Mesendoderm (in vitro differentiated cells): ENCODE measurements around the gene MEGF6.

Experiments
- DNase-seq: peaks from one replicate; pipeline ENCODE4 v3.0.0; 2013
- H2AK5ac ChIP-seq: 2 replicates; pipeline ENCODE4 v1.6.1; 2013; ENCODE audit warnings: low read length, inconsistent platforms
- H2BK120ac ChIP-seq: 2 replicates; pipeline ENCODE4 v1.6.1; 2013; ENCODE audit warnings: low read depth, mild to moderate bottlenecking, low read length, moderate library complexity, mixed read lengths
- H2BK15ac ChIP-seq: replicated peaks from 2 replicates; pipeline ENCODE4 v1.6.1; 2013; ENCODE audit warnings: low read depth, mild to moderate bottlenecking, moderate library complexity
- H2BK5ac ChIP-seq: 2 replicates; pipeline ENCODE4 v1.6.1; 2013; ENCODE audit warnings: low read length, inconsistent platforms
- H3K18ac ChIP-seq: 2 replicates; pipeline ENCODE4 v1.6.1; 2013; ENCODE audit warnings: mild to moderate bottlenecking, low read length, mixed read lengths
- H3K23ac ChIP-seq: one replicate; pipeline ENCODE4 v1.6.1; 2013; ENCODE audit warnings: low read length
- H3K27ac ChIP-seq: 2 replicates; pipeline ENCODE4 v1.5.1; 2013; ENCODE audit warnings: low read depth, mild to moderate bottlenecking, inconsistent platforms, low read length, moderate library complexity
- H3K27me3 ChIP-seq: 2 replicates; pipeline ENCODE4 v1.6.1; 2013; ENCODE audit warnings: low read length, control low read depth, mild to moderate bottlenecking, inconsistent platforms; ENCODE audit not compliant: insufficient read depth, poor library complexity
- H3K36me3 ChIP-seq: 2 replicates; pipeline ENCODE4 v1.6.1; 2013; ENCODE audit warnings: low read length, inconsistent platforms; ENCODE audit not compliant: control insufficient read depth, insufficient read depth
- H3K4ac ChIP-seq: one replicate; pipeline ENCODE4 v1.6.1; 2013; ENCODE audit warnings: low read depth, mild to moderate bottlenecking, low read length, moderate library complexity
- H3K4me1 ChIP-seq: 2 replicates; pipeline ENCODE4 v1.6.1; 2013; ENCODE audit warnings: low read depth, low read length, inconsistent platforms; ENCODE audit not compliant: control insufficient read depth
- H3K4me2 ChIP-seq: 2 replicates; pipeline ENCODE4 v1.6.1; 2013; ENCODE audit warnings: low read length
- H3K4me3 ChIP-seq: 2 replicates; pipeline ENCODE4 v1.5.1; 2013; ENCODE audit warnings: mild to moderate bottlenecking, low read length
- H3K56ac ChIP-seq: one replicate; pipeline ENCODE4 v1.6.1; 2013; ENCODE audit warnings: low read length
- H3K79me1 ChIP-seq: 2 replicates; pipeline ENCODE4 v1.6.1; 2013; ENCODE audit warnings: low read length, inconsistent platforms
- H3K79me2 ChIP-seq: 2 replicates; pipeline ENCODE4 v1.6.1; 2013; ENCODE audit warnings: mild to moderate bottlenecking, low read length; ENCODE audit not compliant: control insufficient read depth, insufficient read depth
- H3K9ac ChIP-seq: 2 replicates; pipeline ENCODE4 v1.6.1; 2013; ENCODE audit warnings: low read length, inconsistent platforms
- H4K5ac ChIP-seq: one replicate; pipeline ENCODE4 v1.6.1; 2013; ENCODE audit warnings: low read length
- H4K8ac ChIP-seq: one replicate; pipeline ENCODE4 v1.6.1; 2013; ENCODE audit warnings: low read depth, mild to moderate bottlenecking, control low read depth, low read length, moderate library complexity
- WGBS: extraction: QIAGEN DNeasy Blood & Tissue Kit; methylation state at CpG from one replicate; pipeline ENCODE4 v1.1.7; 2013; ENCODE audit warnings: low lambda C conversion rate, missing lambda C conversion rate; ENCODE audit not compliant: insufficient coverage; ENCODE audit errors: extremely low coverage; 5-methylcytosine and 5-hydroxymethylcytosine counted together

Gene MEGF6

DNA sequence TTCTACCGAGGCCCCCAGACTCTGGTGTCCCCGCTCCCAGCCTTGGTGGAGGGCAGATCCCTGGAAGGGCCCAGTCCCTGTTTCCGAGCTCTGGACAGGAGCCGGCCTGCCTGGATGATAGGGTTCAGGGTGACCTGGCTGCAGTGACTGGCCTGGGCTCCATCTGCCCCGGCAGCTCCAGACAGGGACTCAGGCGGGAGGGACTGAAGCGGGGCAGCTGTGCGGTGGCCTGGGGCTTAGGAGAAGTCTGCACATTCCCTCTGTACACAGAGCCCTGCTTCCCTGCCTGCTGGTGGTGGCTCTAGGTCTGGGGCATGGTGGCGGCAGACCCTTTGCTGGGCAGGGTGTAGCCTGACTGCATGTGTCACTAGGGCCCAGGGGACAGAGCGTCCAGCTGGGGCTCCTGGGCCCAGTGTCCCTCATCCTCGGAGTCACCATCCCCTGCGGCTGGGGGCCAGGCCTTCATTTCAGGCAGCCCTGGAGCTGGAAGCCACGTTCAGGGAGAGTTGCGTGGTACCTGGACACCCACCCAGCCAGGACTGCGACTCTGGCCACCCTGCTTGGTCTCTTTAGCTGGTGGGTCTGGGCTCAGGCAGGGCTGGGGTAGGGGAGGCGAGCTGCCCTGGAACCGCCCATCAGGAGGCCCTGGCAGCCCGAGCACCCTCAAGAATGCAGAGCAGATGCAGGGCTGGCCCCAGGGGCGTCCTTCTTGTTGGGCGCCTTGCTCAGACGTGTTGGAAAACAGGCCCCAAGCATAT is 147.2 kb downstream of the MEGF6 start:
- DNase-seq = no peak
- Histone ChIP-seq H4K5ac (no peak overlapping the region), H3K79me1 (no peaks in the 10 kb centered on the region), H3K56ac (no peak overlapping the region), H3K4ac (no peak overlapping the region), H3K27ac (no peak overlapping the region), H3K9ac (no peak overlapping the region), H4K8ac (no peak overlapping the region), H2BK5ac (no peak overlapping the region), H2BK120ac (no peak overlapping the region), H3K79me2 (no peaks in the 10 kb centered on the region), H3K4me3 (no peak overlapping the region), H3K23ac (no peak overlapping the region), H3K18ac (no peak overlapping the region), H3K27me3 (no peaks in the 10 kb centered on the region), H2BK15ac (no peak overlapping the region), H2AK5ac (no peak overlapping the region), H3K36me3 (no peaks in the 10 kb centered on the region), H3K4me2 (no peak overlapping the region), H3K4me1 (no peaks in the 10 kb centered on the region)
- no CpG with 5 or more reads among the region's 21 CpGs for WGBS

DNA sequence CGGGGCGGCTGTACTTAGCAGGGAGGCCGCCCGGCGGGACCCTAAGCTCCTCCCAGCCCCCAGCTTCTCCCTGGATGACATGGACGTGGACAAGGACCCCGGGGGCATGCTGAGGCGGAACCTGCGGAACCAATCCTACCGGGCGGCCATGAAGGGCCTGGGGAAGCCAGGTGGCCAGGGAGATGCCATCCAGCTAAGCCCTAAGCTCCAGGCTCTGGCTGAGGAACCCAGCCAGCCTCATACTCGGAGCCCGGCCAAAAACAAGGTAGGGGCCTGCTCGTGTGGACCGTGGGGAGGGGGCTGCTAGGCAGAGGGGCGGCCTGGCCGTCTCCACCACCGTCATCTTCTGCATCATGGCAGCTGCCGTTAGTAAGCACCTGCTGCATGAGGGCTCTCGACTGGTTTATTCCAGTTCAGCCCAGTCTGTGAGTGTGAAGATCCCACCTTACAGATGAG is 147.9 kb downstream of the MEGF6 start:
- no peak overlapping the region for H3K18ac ChIP-seq
- H3K4me3 ChIP-seq = no peak overlapping the region
- no peak overlapping the region for H2BK120ac ChIP-seq
- H3K36me3 ChIP-seq = no peaks in the 10 kb centered on the region
- no peak overlapping the region for H3K4ac ChIP-seq
- WGBS = no CpG with 5 or more reads among the region's 20 CpGs
- H2BK15ac ChIP-seq = no peak overlapping the region
- no peaks in the 10 kb centered on the region for H3K27me3 ChIP-seq
- no peak overlapping the region for H3K27ac ChIP-seq
- no peak overlapping the region for H3K56ac ChIP-seq
- no peaks in the 10 kb centered on the region for H3K79me2 ChIP-seq
- no peak for DNase-seq
- no peak overlapping the region for H3K4me2 ChIP-seq
- no peaks in the 10 kb centered on the region for H3K79me1 ChIP-seq
- H4K8ac ChIP-seq = no peak overlapping the region
- H3K23ac ChIP-seq = no peak overlapping the region
- no peak overlapping the region for H4K5ac ChIP-seq
- no peaks in the 10 kb centered on the region for H3K4me1 ChIP-seq
- H2AK5ac ChIP-seq = no peak overlapping the region
- no peak overlapping the region for H2BK5ac ChIP-seq
- H3K9ac ChIP-seq = no peak overlapping the region

DNA sequence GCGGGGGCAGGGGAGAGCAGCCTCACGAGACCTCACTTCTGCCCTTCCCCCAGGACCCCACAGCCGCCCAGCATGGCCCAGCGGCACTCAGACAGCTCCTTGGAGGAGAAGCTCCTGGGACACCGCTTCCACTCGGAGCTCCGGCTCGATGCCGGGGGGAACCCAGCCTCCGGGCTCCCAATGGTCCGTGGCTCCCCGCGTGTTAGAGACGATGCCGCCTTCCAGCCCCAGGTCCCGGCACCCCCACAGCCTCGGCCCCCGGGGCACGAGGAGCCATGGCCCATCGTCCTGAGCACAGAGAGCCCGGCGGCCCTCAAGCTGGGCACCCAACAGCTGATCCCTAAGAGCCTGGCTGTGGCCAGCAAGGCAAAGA is 148.3 kb downstream of the MEGF6 start:
- H4K8ac ChIP-seq = no peak overlapping the region
- H3K4me2 ChIP-seq = no peak overlapping the region
- H4K5ac ChIP-seq = no peak overlapping the region
- H3K27me3 ChIP-seq = no peaks in the 10 kb centered on the region
- no peak overlapping the region for H2BK5ac ChIP-seq
- H3K4me1 ChIP-seq = no peaks in the 10 kb centered on the region
- H3K56ac ChIP-seq = no peak overlapping the region
- H2AK5ac ChIP-seq = no peak overlapping the region
- DNase-seq = no peak
- no peak overlapping the region for H2BK15ac ChIP-seq
- no peak overlapping the region for H3K9ac ChIP-seq
- H2BK120ac ChIP-seq = no peak overlapping the region
- no peak overlapping the region for H3K18ac ChIP-seq
- WGBS = no CpG with 5 or more reads among the region's 22 CpGs
- H3K4me3 ChIP-seq = no peak overlapping the region
- H3K36me3 ChIP-seq = no peaks in the 10 kb centered on the region
- H3K79me1 ChIP-seq = no peaks in the 10 kb centered on the region
- H3K23ac ChIP-seq = no peak overlapping the region
- no peak overlapping the region for H3K27ac ChIP-seq
- no peaks in the 10 kb centered on the region for H3K79me2 ChIP-seq
- H3K4ac ChIP-seq = no peak overlapping the region

DNA sequence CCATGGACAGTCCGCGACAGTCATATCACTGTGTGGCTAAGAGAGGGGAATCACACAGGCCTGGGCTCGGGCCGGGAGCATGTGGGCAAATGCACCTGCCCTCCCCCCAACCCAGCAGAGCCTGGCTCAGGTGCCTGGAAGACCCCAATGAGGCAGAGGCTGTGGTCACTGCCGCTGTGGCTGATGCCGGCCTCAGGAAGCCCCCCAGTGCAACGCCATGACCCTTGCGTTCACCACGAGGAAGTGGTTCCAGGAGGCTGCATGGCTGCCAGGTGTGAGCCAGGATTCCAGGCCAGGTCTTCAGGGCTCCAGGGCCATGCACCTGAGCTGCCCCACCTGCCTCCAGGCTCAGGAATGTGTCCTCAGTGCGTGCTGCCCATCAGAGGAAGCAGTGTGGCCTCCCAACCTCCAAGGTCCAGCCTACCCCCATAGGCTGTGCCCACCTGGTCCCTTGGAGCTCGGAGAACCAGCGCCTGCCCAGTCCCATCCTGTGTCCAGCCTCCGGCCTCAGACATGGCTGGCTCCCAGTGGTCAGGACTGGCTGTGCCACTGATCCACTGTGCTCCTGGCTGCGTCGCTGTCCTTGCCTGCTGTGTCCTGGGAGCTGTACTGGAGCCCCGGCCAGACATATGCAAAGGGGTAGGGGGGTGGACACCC is 148.8 kb downstream of the MEGF6 start:
- Histone ChIP-seq H3K9ac (no peak overlapping the region), H3K4me3 (no peak overlapping the region), H2AK5ac (no peak overlapping the region), H3K23ac (no peak overlapping the region), H3K27ac (no peak overlapping the region), H2BK15ac (no peak overlapping the region), H3K56ac (no peak overlapping the region), H3K36me3 (no peaks in the 10 kb centered on the region), H3K27me3 (no peaks in the 10 kb centered on the region), H3K79me2 (no peaks in the 10 kb centered on the region), H4K5ac (no peak overlapping the region), H3K79me1 (no peaks in the 10 kb centered on the region), H2BK120ac (no peak overlapping the region), H3K4ac (no peak overlapping the region), H3K4me2 (no peak overlapping the region), H2BK5ac (no peak overlapping the region), H3K18ac (no peak overlapping the region), H3K4me1 (no peaks in the 10 kb centered on the region), H4K8ac (no peak overlapping the region)
- no peak for DNase-seq
- no CpG with 5 or more reads among the region's 16 CpGs for WGBS

DNA sequence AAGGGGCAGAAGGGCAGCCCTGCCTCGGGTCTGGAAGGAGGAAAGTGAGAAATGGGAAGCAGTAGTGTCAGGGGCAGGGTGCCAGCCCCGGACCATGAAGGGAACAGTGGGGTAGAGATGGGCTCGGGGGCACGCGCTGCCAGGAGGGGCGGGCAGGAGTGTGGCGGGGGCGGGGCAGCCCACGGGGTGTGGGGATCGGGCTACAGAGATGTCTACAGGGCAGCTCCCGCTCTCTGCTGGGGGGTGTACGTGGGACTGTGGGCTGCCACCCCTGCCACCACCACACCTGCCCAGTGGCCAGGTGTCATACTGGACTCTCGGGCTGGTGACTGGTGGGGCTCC is 149.4 kb downstream of the MEGF6 start:
- no peak overlapping the region for H2BK15ac ChIP-seq
- H2BK5ac ChIP-seq = no peak overlapping the region
- WGBS = no CpG with 5 or more reads among the region's 13 CpGs

More for the DNA sequence above, 149.4 kb downstream of the MEGF6 start:
- H3K36me3 ChIP-seq = no peaks in the 10 kb centered on the region
- H4K8ac ChIP-seq = no peak overlapping the region
- H3K18ac ChIP-seq = no peak overlapping the region
- no peaks in the 10 kb centered on the region for H3K4me1 ChIP-seq
- H3K79me2 ChIP-seq = no peaks in the 10 kb centered on the region
- H3K23ac ChIP-seq = no peak overlapping the region
- H3K4me2 ChIP-seq = no peak overlapping the region
- no peak overlapping the region for H3K4ac ChIP-seq
- DNase-seq = no peak
- H3K4me3 ChIP-seq = no peak overlapping the region
- H3K56ac ChIP-seq = no peak overlapping the region
- H3K9ac ChIP-seq = no peak overlapping the region
- H3K27me3 ChIP-seq = no peaks in the 10 kb centered on the region
- no peak overlapping the region for H4K5ac ChIP-seq
- H3K27ac ChIP-seq = no peak overlapping the region
- no peaks in the 10 kb centered on the region for H3K79me1 ChIP-seq
- no peak overlapping the region for H2BK120ac ChIP-seq
- H2AK5ac ChIP-seq = no peak overlapping the region
